GM19025 (cell line): ENCODE measurements around the gene MB.
"Not testable (repeated sequence)": the region's sequence is repeated elsewhere in the genome, so short reads cannot be mapped to it uniquely, and the experiment has no call there.

Source experiments
- ATAC-seq: cut with Tn5 transposase; IDR thresholded peaks from one replicate; pipeline ENCODE4 v1.9.1; 2021; ENCODE audit warnings: mild to moderate bottlenecking, low read depth, moderate library complexity; ENCODE audit not compliant: unreplicated experiment

The MB gene

GRCh38 chr22:35638410-35638809 lies 21.3 kb upstream of the MB start:
- no peak for ATAC-seq

GRCh38 chr22:35638001-35638400 lies 20.9 kb upstream of the MB start:
- ATAC-seq: no peak

- ATAC-seq: no peak
These were observed 20.1 kb upstream of the MB start for GRCh38 chr22:35637254-35637653.

GRCh38 chr22:35634943-35635540 lies 17.9 kb upstream of the MB start:
- ATAC-seq: no peak

GRCh38 chr22:35634015-35634414 lies 16.9 kb upstream of the MB start:
- ATAC-seq: no peak

- ATAC-seq: no peak
These were observed 16.4 kb upstream of the MB start for GRCh38 chr22:35633520-35633919.

GRCh38 chr22:35632935-35633334 lies 15.8 kb upstream of the MB start:
- ATAC-seq: no peak

GRCh38 chr22:35631597-35631996 lies 14.5 kb upstream of the MB start:
- ATAC-seq: no peak

GRCh38 chr22:35630891-35631290 lies 13.8 kb upstream of the MB start:
- ATAC-seq: no peak

GRCh38 chr22:35630387-35630793 lies 13.3 kb upstream of the MB start:
- ATAC-seq: no peak

- no peak for ATAC-seq
These were observed 12.5 kb upstream of the MB start for GRCh38 chr22:35629406-35630216.

- ATAC-seq: no peak
These were observed 11.6 kb upstream of the MB start for GRCh38 chr22:35628732-35629131.

- no peak for ATAC-seq
These were observed 10.3 kb upstream of the MB start for GRCh38 chr22:35627267-35628041.

GRCh38 chr22:35625763-35626432 lies 8.8 kb upstream of the MB start:
- ATAC-seq: no peak

- no peak for ATAC-seq
These were observed 7.4 kb upstream of the MB start for GRCh38 chr22:35624547-35624946.

- not testable (repeated sequence) for ATAC-seq
These were observed 6.8 kb upstream of the MB start for GRCh38 chr22:35623885-35624284.

GRCh38 chr22:35622191-35622913 lies 5.2 kb upstream of the MB start:
- ATAC-seq: no peak

GRCh38 chr22:35621451-35621850 lies 4.3 kb upstream of the MB start:
- ATAC-seq: no peak

- ATAC-seq: no peak
These were observed 3.6 kb upstream of the MB start for GRCh38 chr22:35620624-35621251.
